Spleen (tissue), 11 donors: ENCODE data around the gene NAALADL2. TPM values are rescaled to one million over a fixed set of nuclear protein-coding genes. Genes with fewer than 3 reads are reported as not detected.

Experiments
- DNase-seq: peaks from one replicate; pipeline ENCODE4 v3.0.0-alpha.2; 2020
- H3K27ac ChIP-seq, 8 donors: fragments of 200-600 bp; sonication (generic) in 7 of 8; 1 replicate in 4 of 8; 2 replicates in 4 of 8; pipeline versions ENCODE4 v1.5.0 to v1.8.0; 2016 to 2021; ENCODE audit warnings: inconsistent platforms in 4 of 8, mild to moderate bottlenecking in 4 of 8, moderate library complexity in 1 of 8
- H3K27me3 ChIP-seq, 7 donors: fragments of 200-600 bp; sonication (generic) in 6 of 7; replicated peaks in 1 of 7; 1 replicate in 4 of 7; 2 replicates in 3 of 7; pipeline versions ENCODE4 v1.5.0 to v1.8.0; 2016 to 2021; ENCODE audit warnings: inconsistent platforms in 3 of 7, mild to moderate bottlenecking in 1 of 7
- H3K36me3 ChIP-seq, 6 donors: fragments of 200-600 bp; sonication (generic) in 5 of 6; 1 replicate in 4 of 6; 2 replicates in 2 of 6; pipeline versions ENCODE4 v1.5.0 to v1.8.0; 2016 to 2021; ENCODE audit warnings: inconsistent platforms in 2 of 6
- H3K4me1 ChIP-seq, 6 donors: fragments of 200-600 bp; sonication (generic) in 5 of 6; 1 replicate in 3 of 6; 2 replicates in 3 of 6; pipeline versions ENCODE4 v1.5.0 to v1.8.0; 2016 to 2021; ENCODE audit warnings: inconsistent platforms in 3 of 6
- H3K4me3 ChIP-seq, 8 donors: fragments of 200-600 bp; sonication (generic) in 7 of 8; 1 replicate in 4 of 8; 2 replicates in 4 of 8; pipeline versions ENCODE4 v1.5.0 to v1.8.0; 2016 to 2021; ENCODE audit warnings: inconsistent platforms in 4 of 8, mild to moderate bottlenecking in 4 of 8, moderate library complexity in 2 of 8
- H3K9me3 ChIP-seq, 8 donors: fragments of 200-600 bp; sonication (generic) in 7 of 8; 1 replicate in 4 of 8; 2 replicates in 4 of 8; pipeline versions ENCODE4 v1.5.0 to v1.8.0; 2016 to 2021; ENCODE audit warnings: inconsistent platforms in 4 of 8
- POLR2A ChIP-seq, 3 donors: fragments of 450-650 bp; IDR thresholded peaks; one replicate each; pipeline ENCODE4 v1.5.1; 2017; ENCODE audit warnings: antibody characterized with exemption in 3 of 3, mild to moderate bottlenecking in 1 of 3
- POLR2AphosphoS5 ChIP-seq, 3 donors: sonication (generic); formaldehyde crosslinking; IDR thresholded peaks; one replicate each; pipeline ENCODE4 v1.5.1; 2017; ENCODE audit warnings: antibody characterized with exemption in 3 of 3
- WGBS, 5 donors: extraction: QIAGEN DNeasy Blood & Tissue Kit in 3 of 5; methylation state at CpG; one replicate each; pipeline versions ENCODE4 v1.1.5 to v1.1.7; 2013 to 2018; 5-methylcytosine and 5-hydroxymethylcytosine counted together
- intact Hi-C: fragments of 100-400 bp; cut with DNase I; formaldehyde crosslinking; loops from one replicate; pipeline ENCODE4 v1.15.0; 2023; ENCODE audit warnings: low total_unique reads
- polyA plus RNA-seq, 3 donors: library from polyadenylated mRNA; stranded (reverse); fragments of 200-250 nt; gene quantifications; one replicate each; pipeline ENCODE4 v1.2.1, GENCODE V29; 2013
- total RNA-seq, 7 donors: library from RNA; depleted of rRNA in 3 of 7; stranded (reverse); fragments of >200 nt in 3 of 7; fragmentation: NEBNext Ultra II Directional in 4 of 7; extraction: Animal tissue kit (Norgen Biotek cat#: 25700) in 4 of 7; gene quantifications; one replicate each; pipeline versions ENCODE4 v1.1.0 to v1.2.1, GENCODE V29; 2016 to 2021
- TF ChIP-seq, protein P1 (sequence below), 11 experiments: fragments of 200-600 bp in 7 of 11; fragments of 450-650 bp in 4 of 11; sonication (generic) in 4 of 11; IDR thresholded peaks in 8 of 11; conservative IDR thresholded peaks in 3 of 11; 1 replicate in 7 of 11; 2 replicates in 4 of 11; pipeline versions ENCODE4 v1.4.0 to v1.8.0; 2016 to 2021; ENCODE audit warnings: antibody characterized with exemption in 11 of 11, inconsistent platforms in 4 of 11, mild to moderate bottlenecking in 1 of 11
- donor health status: healthy with polysubstance abuse.
- donor health status: DM: no; HTN: no; CAD: no; lungs with moderate emphysema.
- donor health status: DM: no; HTN: no; CAD: no.
- donor health status: Bipolar disorder and iron deficiency.
- donor health status: healthy.
- donor health status: DM: no; HTN: no; CAD: no.
- donor health status: DM: yes; HTN: yes; CAD: no.

NAALADL2 gene
- total and polyA plus RNA-seq, 10 donors = 0.09 to 14.4 (median 6.4) TPM

DNA sequence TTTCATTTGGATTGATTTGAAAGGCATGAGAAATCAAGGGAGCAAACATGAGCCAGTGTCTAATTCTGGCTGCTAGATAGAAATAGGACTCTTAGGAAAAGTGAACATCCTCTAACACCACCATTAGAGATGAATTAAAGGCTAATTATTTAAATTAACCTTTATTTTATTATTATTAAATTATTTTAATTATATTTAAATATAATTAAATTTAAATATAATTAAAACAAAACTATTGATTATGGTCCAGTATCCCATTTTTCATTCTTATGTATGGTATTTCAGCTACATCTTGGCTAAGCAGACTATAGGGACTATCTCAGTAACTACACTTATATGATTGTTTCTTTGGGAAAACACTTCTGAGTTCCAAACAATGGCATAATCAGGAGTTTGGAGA is 904.8 kb downstream of the NAALADL2 start:
- Histone ChIP-seq H3K36me3 (no peaks in the 10 kb centered on the region), H3K4me3 (no peak overlapping the region), H3K4me1 (no peaks in the 10 kb centered on the region), H3K27me3 (no peaks in the 10 kb centered on the region), H3K27ac (no peak overlapping the region), H3K9me3 (peaks cover 0 to 4% (median 0%) of the 10 kb centered on the region in 8 donors)
- DNase-seq = no peak
- intact Hi-C loops = no loop called here
- TF ChIP-seq POLR2AphosphoS5 (IDR thresholded peaks at IDR 0.05) = no peak
- no peak for TF ChIP-seq POLR2A (IDR thresholded peaks at IDR 0.05)
- TF ChIP-seq, protein P1, sequence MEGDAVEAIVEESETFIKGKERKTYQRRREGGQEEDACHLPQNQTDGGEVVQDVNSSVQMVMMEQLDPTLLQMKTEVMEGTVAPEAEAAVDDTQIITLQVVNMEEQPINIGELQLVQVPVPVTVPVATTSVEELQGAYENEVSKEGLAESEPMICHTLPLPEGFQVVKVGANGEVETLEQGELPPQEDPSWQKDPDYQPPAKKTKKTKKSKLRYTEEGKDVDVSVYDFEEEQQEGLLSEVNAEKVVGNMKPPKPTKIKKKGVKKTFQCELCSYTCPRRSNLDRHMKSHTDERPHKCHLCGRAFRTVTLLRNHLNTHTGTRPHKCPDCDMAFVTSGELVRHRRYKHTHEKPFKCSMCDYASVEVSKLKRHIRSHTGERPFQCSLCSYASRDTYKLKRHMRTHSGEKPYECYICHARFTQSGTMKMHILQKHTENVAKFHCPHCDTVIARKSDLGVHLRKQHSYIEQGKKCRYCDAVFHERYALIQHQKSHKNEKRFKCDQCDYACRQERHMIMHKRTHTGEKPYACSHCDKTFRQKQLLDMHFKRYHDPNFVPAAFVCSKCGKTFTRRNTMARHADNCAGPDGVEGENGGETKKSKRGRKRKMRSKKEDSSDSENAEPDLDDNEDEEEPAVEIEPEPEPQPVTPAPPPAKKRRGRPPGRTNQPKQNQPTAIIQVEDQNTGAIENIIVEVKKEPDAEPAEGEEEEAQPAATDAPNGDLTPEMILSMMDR (IDR thresholded peaks at IDR 0.05 in 8 of 11, conservative IDR thresholded peaks at IDR 0.05 in 3 of 11) = no peak

DNA sequence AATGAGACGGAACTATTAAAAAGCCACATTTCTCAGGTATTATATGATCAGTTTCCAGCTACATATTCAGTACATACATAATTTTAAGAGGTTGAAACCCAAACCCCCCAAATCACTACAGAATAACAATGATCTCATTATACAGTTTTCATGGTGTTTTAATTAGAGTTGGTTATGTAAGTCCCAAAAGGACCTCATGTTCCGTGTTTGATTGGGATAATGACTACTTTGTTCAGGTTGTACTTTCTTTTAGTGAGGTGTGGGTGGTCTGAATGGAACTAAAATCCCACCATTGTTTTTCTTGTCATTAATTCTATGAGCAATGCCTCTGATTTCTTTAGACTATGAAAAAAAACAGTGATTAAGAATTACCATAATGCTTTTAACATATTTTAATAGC is 905.6 kb downstream of the NAALADL2 start:
- no peak for TF ChIP-seq POLR2A (IDR thresholded peaks at IDR 0.05)
- TF ChIP-seq, protein P1 (IDR thresholded peaks at IDR 0.05 in 8 of 11, conservative IDR thresholded peaks at IDR 0.05 in 3 of 11) = no peak
- TF ChIP-seq POLR2AphosphoS5 (IDR thresholded peaks at IDR 0.05) = no peak
- H3K36me3 ChIP-seq = no peaks in the 10 kb centered on the region
- 86 to 98% (median 92%) methylated on average over 2 of the region's 2 CpGs for WGBS, 5 donors
- DNase-seq = no peak
- no peaks in the 10 kb centered on the region for H3K27me3 ChIP-seq
- no peak overlapping the region for H3K27ac ChIP-seq
- intact Hi-C loops = no loop called here
- no peak overlapping the region for H3K4me3 ChIP-seq
- peaks cover 0 to 4% (median 0%) of the 10 kb centered on the region in 8 donors for H3K9me3 ChIP-seq
- H3K4me1 ChIP-seq = no peaks in the 10 kb centered on the region

DNA sequence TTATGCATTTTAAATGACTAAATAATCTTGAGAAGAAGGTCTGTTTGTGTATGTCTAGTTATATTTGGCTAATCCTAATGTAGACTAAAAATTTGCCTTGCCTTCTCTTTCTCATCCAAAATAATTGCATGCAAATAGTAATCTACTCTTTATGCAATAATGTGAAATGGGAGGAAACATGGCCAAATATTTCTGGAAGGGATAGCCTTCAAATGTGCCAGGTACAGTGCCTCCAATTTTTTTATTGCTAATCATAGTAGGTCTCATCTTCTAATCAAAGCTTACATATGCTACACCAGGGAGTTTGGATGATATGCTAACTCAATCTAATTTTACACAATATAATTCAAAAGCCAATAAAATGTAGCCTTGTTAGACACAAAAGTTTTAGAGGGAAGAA is 911.3 kb downstream of the NAALADL2 start:
- Histone ChIP-seq H3K9me3 (no peaks in the 10 kb centered on the region), H3K36me3 (no peaks in the 10 kb centered on the region), H3K4me1 (no peaks in the 10 kb centered on the region), H3K4me3 (no peak overlapping the region), H3K27ac (no peak overlapping the region), H3K27me3 (no peaks in the 10 kb centered on the region)
- TF ChIP-seq POLR2AphosphoS5 (IDR thresholded peaks at IDR 0.05) = no peak
- TF ChIP-seq, protein P1 (IDR thresholded peaks at IDR 0.05 in 8 of 11, conservative IDR thresholded peaks at IDR 0.05 in 3 of 11) = no peak
- TF ChIP-seq POLR2A (IDR thresholded peaks at IDR 0.05) = no peak
- no peak for DNase-seq
- intact Hi-C loops = no loop called here

DNA sequence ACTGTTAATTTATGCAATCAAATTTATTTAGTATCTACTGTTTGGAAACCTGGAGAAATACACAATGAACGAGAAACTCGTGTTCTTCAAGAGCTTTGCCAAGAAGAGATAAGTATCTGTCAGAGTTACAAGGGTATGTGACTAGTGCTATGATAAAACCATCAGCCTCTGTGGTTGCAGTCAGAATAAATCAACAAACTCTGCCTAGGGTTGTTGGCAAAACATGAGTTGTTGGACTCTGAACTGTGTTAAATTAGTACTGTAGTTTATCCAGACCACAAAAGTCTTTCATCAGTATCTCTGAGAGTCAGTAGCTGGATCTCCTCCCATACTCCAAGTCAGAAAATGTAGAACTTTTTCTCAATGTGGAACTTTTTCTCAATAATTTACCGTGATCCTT is 918.4 kb downstream of the NAALADL2 start:
- no peak overlapping the region for H3K4me3 ChIP-seq
- WGBS, 5 donors = 52 to 86% (median 73%) methylated on average over 3 of the region's 3 CpGs
- no peaks in the 10 kb centered on the region for H3K36me3 ChIP-seq
- TF ChIP-seq, protein P1 (IDR thresholded peaks at IDR 0.05 in 8 of 11, conservative IDR thresholded peaks at IDR 0.05 in 3 of 11) = no peak
- TF ChIP-seq POLR2AphosphoS5 (IDR thresholded peaks at IDR 0.05) (no peak), POLR2A (IDR thresholded peaks at IDR 0.05) (no peak)
- H3K27me3 ChIP-seq = no peaks in the 10 kb centered on the region
- no peaks in the 10 kb centered on the region for H3K4me1 ChIP-seq
- DNase-seq = no peak
- H3K27ac ChIP-seq = no peak overlapping the region
- intact Hi-C loops = no loop called here
- no peaks in the 10 kb centered on the region for H3K9me3 ChIP-seq
